ENCODE results near the gene PJA1. TPM values are rescaled to one million over a fixed set of nuclear protein-coding genes. Genes with fewer than 3 reads are reported as not detected.

PJA1 gene
- polyA plus RNA-seq, 3 donors: 2.1 to 11.6 (median 8.8) TPM

GRCh38 chrX:69146739-69147138 is 18.5 kb downstream of the PJA1 start:
- no peaks in the 10 kb centered on the region for H3K4me1 Mint-ChIP-seq
- DNase-seq: no peak
- Histone ChIP-seq H3K9ac (ENCODE audit: insufficient read depth, low read length, poor library complexity, severe bottlenecking) (no peak overlapping the region), H4K20me1 (ENCODE audit: insufficient read depth, low read length) (no peaks in the 10 kb centered on the region), H3K79me2 (ENCODE audit: insufficient read depth, low read length) (no peaks in the 10 kb centered on the region), H3K36me3 (replicated peaks in 1 of 2; ENCODE audit: control insufficient read depth in 1 of 2, insufficient read depth in 2 of 2, low read length in 2 of 2) (no peaks in the 10 kb centered on the region), H3K9me3 (replicated peaks in 1 of 2; ENCODE audit: control insufficient read depth in 1 of 2, insufficient read depth in 1 of 2, low read length in 2 of 2) (no peaks in the 10 kb centered on the region), H3K27ac (ENCODE audit: low read depth in 1 of 2, low read length in 2 of 2) (no peak overlapping the region), H3K4me3 (replicated peaks in 1 of 3; ENCODE audit: low read depth in 2 of 3, low read length in 3 of 3) (no peak overlapping the region), H3K4me1 (ENCODE audit: control insufficient read depth in 1 of 2, insufficient read depth in 2 of 2, low read length in 2 of 2) (no peaks in the 10 kb centered on the region), H3K4me2 (replicated peaks; ENCODE audit: extremely low read depth, low read length, poor library complexity, severe bottlenecking) (no peak overlapping the region), H3K27me3 (ENCODE audit: control insufficient read depth in 2 of 2, insufficient read depth in 2 of 2, low read length in 2 of 2) (no peaks in the 10 kb centered on the region), H2AFZ (ENCODE audit: insufficient read depth, low read depth, low read length, poor library complexity, severe bottlenecking) (no peak overlapping the region)
- intact Hi-C loops (cut with micrococcal nuclease): no loop called here
- no peaks in the 10 kb centered on the region for H3K36me3 Mint-ChIP-seq
- WGBS (ENCODE audit: insufficient coverage): 86% methylated on average over 1 of the region's 4 CpGs
- no peak for TF ChIP-seq CTCF (IDR thresholded peaks at IDR 0.05)
- H3K27ac Mint-ChIP-seq: no peak overlapping the region
- H3K4me3 Mint-ChIP-seq: no peak overlapping the region
- H3K9me3 Mint-ChIP-seq: peaks cover 0 to 2% (median 0%) of the 10 kb centered on the region in 7 donors
- peaks cover 7 to 15% (median 13%) of the 10 kb centered on the region in 3 donors for H3K27me3 Mint-ChIP-seq (ENCODE audit: low read depth in 3 of 3)

- Histone ChIP-seq H4K20me1 (ENCODE audit: insufficient read depth, low read length) (no peaks in the 10 kb centered on the region), H2AFZ (ENCODE audit: insufficient read depth, low read depth, low read length, poor library complexity, severe bottlenecking) (no peak overlapping the region), H3K4me2 (replicated peaks; ENCODE audit: extremely low read depth, low read length, poor library complexity, severe bottlenecking) (no peak overlapping the region), H3K9me3 (replicated peaks in 1 of 2; ENCODE audit: control insufficient read depth in 1 of 2, insufficient read depth in 1 of 2, low read length in 2 of 2) (no peaks in the 10 kb centered on the region), H3K4me1 (ENCODE audit: control insufficient read depth in 1 of 2, insufficient read depth in 2 of 2, low read length in 2 of 2) (no peaks in the 10 kb centered on the region), H3K27me3 (ENCODE audit: control insufficient read depth in 2 of 2, insufficient read depth in 2 of 2, low read length in 2 of 2) (no peaks in the 10 kb centered on the region), H3K4me3 (replicated peaks in 1 of 3; ENCODE audit: low read depth in 2 of 3, low read length in 3 of 3) (no peak overlapping the region), H3K9ac (ENCODE audit: insufficient read depth, low read length, poor library complexity, severe bottlenecking) (no peak overlapping the region), H3K27ac (ENCODE audit: low read depth in 1 of 2, low read length in 2 of 2) (no peak overlapping the region), H3K79me2 (ENCODE audit: insufficient read depth, low read length) (no peaks in the 10 kb centered on the region), H3K36me3 (replicated peaks in 1 of 2; ENCODE audit: control insufficient read depth in 1 of 2, insufficient read depth in 2 of 2, low read length in 2 of 2) (no peaks in the 10 kb centered on the region)
- WGBS (ENCODE audit: insufficient coverage): no CpG with 5 or more reads among the region's 5 CpGs
- intact Hi-C loops (cut with micrococcal nuclease): no loop called here
- Mint-ChIP-seq H3K4me3 (no peak overlapping the region), H3K9me3 (peaks cover 0 to 2% (median 0%) of the 10 kb centered on the region in 7 donors), H3K27me3 (ENCODE audit: low read depth in 3 of 3) (peaks cover 3 to 13% (median 9%) of the 10 kb centered on the region in 3 donors), H3K36me3 (no peaks in the 10 kb centered on the region), H3K4me1 (no peaks in the 10 kb centered on the region), H3K27ac (no peak overlapping the region)
- no peak for TF ChIP-seq CTCF (IDR thresholded peaks at IDR 0.05)
- no peak for DNase-seq
Measured at GRCh38 chrX:69145714-69146113, 19.5 kb downstream of the PJA1 start.
